Measurements from ENCODE around the gene YIF1A. TPM values are rescaled to one million over a fixed set of nuclear protein-coding genes. Genes with fewer than 3 reads are reported as not detected.

YIF1A gene
- total RNA-seq, 1 experiment from 2014 or later, result 54.7 TPM

- Histone ChIP-seq H3K4me2 (ENCODE audit: low read length) (peak overlapping the region; percentile 95), H3K36me3 (ENCODE audit: control insufficient read depth in 1 of 2, insufficient read depth in 2 of 2, low read length in 2 of 2) (peaks cover 14 to 20% of the 10 kb centered on the region in 2 experiments; a peak in 3 of 4 replicates), H3K4me1 (ENCODE audit: control insufficient read depth in 1 of 2, insufficient read depth in 2 of 2, low read length in 2 of 2) (peaks cover 16 to 36% of the 10 kb centered on the region in 2 experiments), H4K20me1 (ENCODE audit: insufficient read depth) (no peaks in the 10 kb centered on the region), H3K27ac (ENCODE audit: low read depth, low read length) (peak overlapping the region; percentile 89), H3K79me2 (ENCODE audit: insufficient read depth, low read length) (peaks cover 16% of the 10 kb centered on the region; the same call in 1 of the 2 replicates), H3K9ac (ENCODE audit: low read length) (peak overlapping the region; percentile 95), H3K9me3 (ENCODE audit: control insufficient read depth in 1 of 2, insufficient read depth in 1 of 2, low read depth in 1 of 2, low read length in 2 of 2) (no peaks in the 10 kb centered on the region), H2AFZ (ENCODE audit: low read depth, low read length, poor library complexity, severe bottlenecking) (no peak overlapping the region), H3K9me2 (ENCODE audit: insufficient read depth) (no peaks in the 10 kb centered on the region), H3K27me3 (ENCODE audit: insufficient read depth, low read length) (no peaks in the 10 kb centered on the region), H3K4me3 (replicated peaks in 1 of 2; ENCODE audit: low read depth in 1 of 2, low read length in 2 of 2) (peak overlapping the region in 1 of 2 experiments; percentile 70; a peak in 1 of 4 replicates)
- ChIA-PET CTCF (interaction anchor here (0.7 to 2.3 kb wide), 2 partner anchors 25 to 51 kb away, joined by 3 to 11 read pairs; no protein-coding TSS in a partner anchor), RAD21 (ENCODE audit: low non-redundant PET in 1 of 2, low total read pairs in 2 of 2, uncharacterized antibody in 2 of 2, unreplicated experiment in 2 of 2) (no interaction called here), POLR2A (no interaction called here)
- ATAC-seq (no peak), DNase-seq (ENCODE audit: low read depth, low spot score) (no peak)
- no peak for TF ChIP-seq FOSL1 (IDR thresholded peaks at IDR 0.05; ENCODE audit: low read depth)
- TF ChIP-seq, protein P1, sequence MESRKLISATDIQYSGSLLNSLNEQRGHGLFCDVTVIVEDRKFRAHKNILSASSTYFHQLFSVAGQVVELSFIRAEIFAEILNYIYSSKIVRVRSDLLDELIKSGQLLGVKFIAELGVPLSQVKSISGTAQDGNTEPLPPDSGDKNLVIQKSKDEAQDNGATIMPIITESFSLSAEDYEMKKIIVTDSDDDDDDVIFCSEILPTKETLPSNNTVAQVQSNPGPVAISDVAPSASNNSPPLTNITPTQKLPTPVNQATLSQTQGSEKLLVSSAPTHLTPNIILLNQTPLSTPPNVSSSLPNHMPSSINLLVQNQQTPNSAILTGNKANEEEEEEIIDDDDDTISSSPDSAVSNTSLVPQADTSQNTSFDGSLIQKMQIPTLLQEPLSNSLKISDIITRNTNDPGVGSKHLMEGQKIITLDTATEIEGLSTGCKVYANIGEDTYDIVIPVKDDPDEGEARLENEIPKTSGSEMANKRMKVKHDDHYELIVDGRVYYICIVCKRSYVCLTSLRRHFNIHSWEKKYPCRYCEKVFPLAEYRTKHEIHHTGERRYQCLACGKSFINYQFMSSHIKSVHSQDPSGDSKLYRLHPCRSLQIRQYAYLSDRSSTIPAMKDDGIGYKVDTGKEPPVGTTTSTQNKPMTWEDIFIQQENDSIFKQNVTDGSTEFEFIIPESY (IDR thresholded peaks at IDR 0.05; ENCODE audit: extremely low read depth, insufficient replicate concordance, low read length), result no peak
- TF ChIP-seq EZH2phosphoT487 (IDR thresholded peaks at IDR 0.05; ENCODE audit: borderline replicate concordance), result no peak
- no peak for TF ChIP-seq CTCF (IDR thresholded peaks at IDR 0.05 in 2 of 3, conservative IDR thresholded peaks at IDR 0.05 in 1 of 3; ENCODE audit: borderline replicate concordance in 1 of 3, insufficient read depth in 1 of 3, low read depth in 2 of 3, low read length in 2 of 3)
- no peak for TF ChIP-seq YY1 (IDR thresholded peaks at IDR 0.05; ENCODE audit: extremely low read depth, insufficient replicate concordance, low read depth, low read length)
- TF ChIP-seq SP1 (IDR thresholded peaks at IDR 0.05; ENCODE audit: low read depth), result no peak
- TF ChIP-seq ZNF274 (IDR thresholded peaks at IDR 0.05; ENCODE audit: low read depth, low read length), result no peak
- no peak for TF ChIP-seq ELF1 (IDR thresholded peaks at IDR 0.05; ENCODE audit: borderline replicate concordance, low read depth)
- TF ChIP-seq, protein P2, sequence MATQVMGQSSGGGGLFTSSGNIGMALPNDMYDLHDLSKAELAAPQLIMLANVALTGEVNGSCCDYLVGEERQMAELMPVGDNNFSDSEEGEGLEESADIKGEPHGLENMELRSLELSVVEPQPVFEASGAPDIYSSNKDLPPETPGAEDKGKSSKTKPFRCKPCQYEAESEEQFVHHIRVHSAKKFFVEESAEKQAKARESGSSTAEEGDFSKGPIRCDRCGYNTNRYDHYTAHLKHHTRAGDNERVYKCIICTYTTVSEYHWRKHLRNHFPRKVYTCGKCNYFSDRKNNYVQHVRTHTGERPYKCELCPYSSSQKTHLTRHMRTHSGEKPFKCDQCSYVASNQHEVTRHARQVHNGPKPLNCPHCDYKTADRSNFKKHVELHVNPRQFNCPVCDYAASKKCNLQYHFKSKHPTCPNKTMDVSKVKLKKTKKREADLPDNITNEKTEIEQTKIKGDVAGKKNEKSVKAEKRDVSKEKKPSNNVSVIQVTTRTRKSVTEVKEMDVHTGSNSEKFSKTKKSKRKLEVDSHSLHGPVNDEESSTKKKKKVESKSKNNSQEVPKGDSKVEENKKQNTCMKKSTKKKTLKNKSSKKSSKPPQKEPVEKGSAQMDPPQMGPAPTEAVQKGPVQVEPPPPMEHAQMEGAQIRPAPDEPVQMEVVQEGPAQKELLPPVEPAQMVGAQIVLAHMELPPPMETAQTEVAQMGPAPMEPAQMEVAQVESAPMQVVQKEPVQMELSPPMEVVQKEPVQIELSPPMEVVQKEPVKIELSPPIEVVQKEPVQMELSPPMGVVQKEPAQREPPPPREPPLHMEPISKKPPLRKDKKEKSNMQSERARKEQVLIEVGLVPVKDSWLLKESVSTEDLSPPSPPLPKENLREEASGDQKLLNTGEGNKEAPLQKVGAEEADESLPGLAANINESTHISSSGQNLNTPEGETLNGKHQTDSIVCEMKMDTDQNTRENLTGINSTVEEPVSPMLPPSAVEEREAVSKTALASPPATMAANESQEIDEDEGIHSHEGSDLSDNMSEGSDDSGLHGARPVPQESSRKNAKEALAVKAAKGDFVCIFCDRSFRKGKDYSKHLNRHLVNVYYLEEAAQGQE (IDR thresholded peaks at IDR 0.05; ENCODE audit: low read depth), result no peak
- no peak for TF ChIP-seq JUND (IDR thresholded peaks at IDR 0.05)
- BruUV-seq (replicated peaks), result no TSS peak
- intact Hi-C loops (cut with micrococcal nuclease), result loop anchor here (2.0 kb wide), 1 partner anchor 114 kb away; no protein-coding TSS in a partner anchor
These were observed 48.4 kb upstream of the YIF1A start for GRCh38 chr11:66337103-66337899.

All from HCT116 (cell line).